Fibroblast of skin of scalp (primary cell): ENCODE results near the gene RASL10B.

ENCODE experiments used
- DNase-seq: peaks from one replicate; pipeline ENCODE4 v3.0.0-alpha.2; 2013

RASL10B gene

DNA sequence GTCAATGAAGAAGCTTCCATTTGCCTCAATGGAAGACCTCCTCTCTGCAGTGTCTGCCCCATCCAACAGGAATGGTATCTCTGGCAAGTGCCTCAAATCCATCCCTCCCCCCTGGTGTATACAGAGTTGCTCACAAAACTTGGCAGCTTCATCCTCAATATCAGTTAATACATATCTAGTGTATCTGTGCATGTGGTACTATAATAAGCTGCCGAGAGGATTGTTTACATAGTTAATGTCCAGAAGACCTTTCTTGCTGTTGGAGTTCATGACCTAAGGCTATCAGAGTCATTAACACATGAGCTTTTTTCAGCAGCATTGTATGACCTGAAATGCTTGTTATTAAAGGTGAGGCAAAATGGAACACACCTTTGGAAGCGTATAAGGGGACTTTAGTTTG lies 14.0 kb upstream of the RASL10B start:
- DNase-seq: no peak

DNA sequence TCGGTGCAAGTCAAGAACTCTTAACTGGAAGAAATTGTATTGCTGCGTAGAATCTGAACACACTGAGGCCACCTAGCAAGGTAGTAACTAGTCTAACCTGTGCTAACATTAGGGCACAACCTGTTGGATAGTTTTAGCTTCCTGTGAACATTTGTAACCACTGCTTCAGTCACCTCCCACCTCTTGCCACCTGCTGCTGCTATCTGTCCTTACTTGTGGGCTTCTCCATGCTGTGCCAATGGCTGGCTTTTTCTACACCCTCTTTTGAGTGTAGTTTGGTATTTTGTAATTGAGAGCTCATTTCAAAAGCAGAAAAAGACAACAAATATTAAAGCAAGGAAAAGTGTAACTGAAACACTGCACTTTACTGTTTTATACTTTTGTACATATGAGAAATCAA lies 7.7 kb upstream of the RASL10B start:
- no peak for DNase-seq

DNA sequence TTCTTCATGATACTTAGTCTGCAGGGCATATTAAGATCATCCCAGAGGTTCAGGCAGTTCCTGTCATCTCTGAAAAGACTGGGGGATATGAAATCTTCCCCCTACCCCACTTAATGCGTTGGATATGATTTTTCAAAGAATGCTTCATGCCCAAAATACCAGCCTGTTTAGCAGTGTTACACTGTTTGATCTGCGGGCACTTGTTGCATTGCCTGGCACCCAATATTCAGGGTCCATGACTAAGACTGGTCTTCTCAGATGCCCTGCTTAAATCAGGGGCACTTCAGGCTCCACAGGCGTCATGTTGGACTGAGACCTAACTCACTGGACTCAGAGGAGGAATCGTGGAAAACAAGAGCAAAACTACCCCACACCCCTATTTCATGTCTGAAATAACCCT lies 6.4 kb upstream of the RASL10B start:
- DNase-seq: no peak

DNA sequence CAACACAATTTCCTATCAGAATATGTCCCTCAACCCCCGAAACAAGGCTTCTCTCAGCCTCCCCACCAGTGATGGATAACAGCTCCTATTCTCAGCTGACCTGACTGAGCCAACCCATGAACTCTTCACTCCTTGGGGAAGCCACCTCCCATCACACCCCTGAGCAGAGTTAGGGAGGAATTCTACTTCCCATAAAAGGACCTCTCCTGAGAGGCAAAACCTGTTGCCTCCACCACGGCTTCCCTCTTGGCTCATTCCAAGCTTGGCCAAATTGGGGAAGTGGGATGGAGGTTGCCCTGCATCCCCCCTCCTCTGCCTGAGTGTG lies 5.7 kb upstream of the RASL10B start:
- DNase-seq: no peak

DNA sequence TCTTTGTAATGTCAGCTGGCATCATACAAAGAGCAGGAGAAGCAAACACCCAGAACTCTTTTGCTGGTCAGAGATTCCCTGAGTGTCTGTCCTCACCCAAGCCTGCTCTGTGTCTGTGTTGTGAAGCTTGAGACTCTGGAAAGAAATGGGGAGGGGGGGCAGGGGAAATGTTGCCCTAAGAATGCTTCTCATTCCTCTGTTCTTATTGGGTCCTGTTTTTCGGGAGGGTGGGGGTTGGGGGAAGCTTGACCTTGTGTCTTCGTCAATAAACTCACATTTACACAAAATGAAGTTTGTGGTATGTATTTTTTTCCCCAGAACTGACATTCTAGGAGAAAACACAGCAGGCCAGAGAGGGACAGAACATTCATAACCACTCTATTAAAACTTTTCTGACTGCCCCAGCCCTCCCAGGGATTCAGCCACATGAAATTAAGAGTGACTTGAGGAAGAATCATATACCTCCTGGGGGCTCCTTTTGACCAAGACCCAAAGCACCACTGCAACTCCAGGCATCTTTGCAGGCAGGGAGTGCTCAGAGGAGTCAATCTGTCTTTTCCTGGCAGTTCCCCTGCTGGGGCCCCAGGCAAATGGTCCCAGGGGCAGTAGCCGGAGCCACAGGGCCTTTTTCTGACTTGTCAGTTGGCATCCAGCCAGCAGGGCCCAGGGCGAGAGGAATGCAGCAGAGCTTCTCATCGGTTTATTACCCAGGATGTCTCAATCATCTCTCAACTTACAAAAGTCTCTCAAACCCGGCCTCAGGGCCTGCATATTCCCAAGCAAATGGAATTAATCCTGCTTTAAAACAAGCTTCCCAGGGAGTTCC lies 5.1 kb upstream of the RASL10B start:
- peak; percentile 98 for DNase-seq

DNA sequence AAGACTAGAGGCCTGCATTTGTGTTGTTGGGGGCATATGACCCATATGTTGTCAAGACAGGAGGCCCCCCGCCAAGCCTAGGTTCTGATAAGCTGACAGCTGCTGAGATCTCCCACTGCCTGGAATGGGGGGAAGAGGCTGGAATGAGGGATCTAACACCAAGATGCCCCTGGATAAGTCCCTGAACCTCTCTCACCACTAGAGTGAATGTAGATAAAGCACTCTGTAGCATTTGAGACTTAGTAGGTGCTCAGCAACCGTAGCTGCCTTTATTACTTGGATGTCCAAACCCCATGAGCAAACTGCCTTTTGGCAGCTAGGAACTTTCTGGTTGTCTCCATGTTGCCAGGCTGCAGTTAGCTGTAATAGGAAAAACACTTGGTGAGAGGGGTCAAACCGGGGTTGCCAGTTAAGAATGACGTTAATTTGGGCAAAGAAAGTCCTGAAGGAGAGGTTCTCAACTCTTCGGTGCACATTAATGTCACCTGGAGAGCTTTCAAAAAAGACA lies 4.4 kb upstream of the RASL10B start:
- DNase-seq: no peak

DNA sequence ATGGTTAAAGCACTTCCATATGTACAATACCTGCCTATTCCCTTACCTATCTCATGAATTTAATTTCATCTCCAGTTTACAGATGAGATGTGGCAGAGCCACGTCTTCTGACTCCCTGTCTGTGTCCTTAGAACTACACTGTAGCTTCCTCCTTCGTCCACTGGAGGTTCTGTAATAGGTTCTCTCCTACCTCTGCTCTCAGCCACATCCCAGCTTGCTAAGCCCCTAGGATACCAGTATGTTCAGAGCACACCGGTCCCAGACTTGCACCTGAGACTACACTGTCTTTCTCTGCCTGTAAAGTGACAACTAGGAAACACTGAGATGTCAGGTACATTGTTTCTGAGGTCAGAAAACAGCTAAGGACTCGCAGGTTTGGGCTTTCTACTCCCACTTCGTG lies 3.8 kb upstream of the RASL10B start:
- DNase-seq: no peak

DNA sequence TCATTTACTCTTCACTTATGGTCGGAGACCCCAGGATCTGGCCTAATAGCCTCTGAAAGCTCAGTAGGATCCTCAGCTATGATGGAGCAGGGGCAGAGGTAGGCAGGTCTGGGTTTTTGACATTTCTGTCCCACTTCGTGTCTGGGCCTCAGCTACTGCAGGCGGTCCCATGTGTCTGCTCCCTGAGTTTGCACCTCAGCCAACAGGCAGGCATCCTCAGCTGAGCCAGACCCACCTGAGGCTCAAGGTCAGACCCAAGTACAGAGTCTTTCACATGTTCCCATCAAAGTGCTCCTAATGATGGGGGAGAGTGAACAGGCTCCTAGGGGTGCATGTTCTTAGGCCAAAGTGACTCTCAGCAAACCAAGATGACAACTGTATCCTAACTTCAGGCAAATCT lies 2.9 kb upstream of the RASL10B start:
- DNase-seq: no peak

DNA sequence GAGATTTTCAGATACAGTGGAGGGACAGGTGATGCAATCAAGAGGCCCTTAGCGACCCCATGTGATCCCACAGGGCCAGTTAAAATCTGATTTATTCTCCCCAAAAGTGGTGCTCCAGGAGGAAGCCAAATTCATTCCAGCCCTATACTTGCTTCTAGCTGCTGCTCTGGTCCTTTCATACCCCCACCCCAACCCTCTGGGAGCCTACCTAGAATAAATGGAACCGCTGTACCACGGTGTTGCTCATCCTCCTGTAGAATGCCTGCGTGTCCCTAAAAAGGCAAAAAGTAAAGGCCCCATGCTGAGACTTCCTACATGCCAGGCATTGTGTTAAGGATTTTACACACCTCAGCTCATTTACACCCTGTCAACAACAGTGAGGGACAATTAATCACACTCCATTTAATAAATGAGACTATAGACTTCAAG lies 2.0 kb upstream of the RASL10B start:
- peak; percentile 20 for DNase-seq

DNA sequence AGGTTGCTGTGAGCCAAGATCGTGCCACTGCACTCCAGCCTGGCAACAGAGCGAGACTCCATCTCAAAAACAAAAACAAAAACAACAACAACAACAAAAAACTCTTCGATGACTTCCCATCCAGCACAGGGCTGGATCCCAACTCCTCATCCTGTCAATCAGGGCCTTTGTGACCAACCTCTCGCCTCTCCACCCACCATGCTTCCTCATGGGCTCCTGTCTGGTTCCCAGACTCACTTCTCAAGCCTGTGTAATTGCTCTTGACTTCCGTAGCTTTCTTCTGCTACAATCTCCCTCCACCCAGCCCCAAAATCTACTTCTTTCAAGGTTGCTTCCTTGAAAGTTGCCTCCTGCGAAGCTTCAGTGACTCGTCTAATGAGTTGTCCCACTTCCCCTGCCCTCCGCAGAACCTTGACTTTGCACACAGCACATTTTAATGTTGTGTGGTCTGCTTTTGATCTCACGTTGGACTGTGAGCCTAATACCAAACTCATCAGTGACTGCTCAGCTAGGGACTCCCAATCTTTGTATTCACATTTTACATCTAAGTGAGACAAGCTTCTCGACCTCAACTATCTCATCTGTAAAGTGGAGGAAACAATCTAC lies 936 bp upstream of the RASL10B start:
- no peak for DNase-seq

DNA sequence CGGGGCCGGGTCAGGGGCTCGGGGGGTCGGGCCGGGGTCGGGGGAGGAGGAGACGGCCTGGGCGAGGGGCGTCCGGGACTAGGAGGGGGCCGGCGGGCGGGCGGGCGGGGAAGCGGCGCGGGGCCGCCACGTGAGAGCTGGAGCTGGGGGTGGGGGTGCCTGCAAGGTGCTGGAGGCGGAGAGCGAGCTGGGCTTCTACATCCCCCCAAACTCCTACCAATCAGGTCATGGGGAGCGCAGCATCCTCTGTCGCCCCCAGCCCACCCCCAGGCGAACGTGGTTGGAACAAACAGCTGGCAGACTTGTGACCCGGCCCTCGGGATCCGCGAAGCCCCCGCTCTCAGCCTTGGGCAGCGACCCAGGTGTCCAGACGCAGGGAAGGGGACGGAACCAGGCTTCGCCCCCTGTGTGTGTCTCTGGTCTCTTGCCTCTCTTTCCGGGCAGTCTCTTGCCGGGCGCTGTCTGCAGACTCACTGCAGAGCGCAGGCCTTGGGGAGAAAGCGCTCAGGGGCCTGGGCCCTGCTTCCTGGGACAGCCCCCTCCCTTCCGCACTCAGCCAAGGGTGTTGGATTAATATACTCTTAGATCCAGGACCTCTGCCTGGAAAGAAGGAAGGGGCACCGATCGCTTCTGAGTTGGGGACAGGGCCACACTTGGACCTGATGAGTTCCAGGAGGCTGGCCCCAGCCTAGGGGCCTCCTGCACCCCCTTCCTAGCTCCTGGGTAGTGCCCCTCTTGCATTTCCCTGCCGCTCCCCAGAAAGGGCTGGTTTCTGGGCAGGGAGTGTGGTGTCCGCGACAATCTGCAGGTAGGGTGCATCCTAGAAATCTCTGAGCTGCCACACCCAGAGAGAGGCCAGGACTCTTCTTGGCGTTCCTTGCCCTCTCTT lies 722 bp downstream of the RASL10B start:
- no peak for DNase-seq

DNA sequence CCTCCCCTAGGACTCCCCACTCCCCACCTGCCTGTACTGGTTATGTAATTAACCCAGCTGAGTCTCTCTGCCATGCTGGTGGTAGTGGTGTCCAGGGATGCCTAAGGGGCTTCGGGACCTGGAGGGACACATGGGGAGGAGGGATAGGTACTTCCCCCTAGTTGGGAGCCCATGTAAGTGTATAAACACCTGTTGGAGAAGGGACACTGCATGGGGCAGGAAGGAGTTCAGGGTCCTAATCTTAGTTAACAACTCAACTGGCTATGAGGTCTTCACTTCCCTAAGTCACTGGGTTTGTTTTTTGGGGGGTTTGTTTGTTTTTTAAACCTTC lies 1.3 kb downstream of the RASL10B start:
- DNase-seq: no peak

DNA sequence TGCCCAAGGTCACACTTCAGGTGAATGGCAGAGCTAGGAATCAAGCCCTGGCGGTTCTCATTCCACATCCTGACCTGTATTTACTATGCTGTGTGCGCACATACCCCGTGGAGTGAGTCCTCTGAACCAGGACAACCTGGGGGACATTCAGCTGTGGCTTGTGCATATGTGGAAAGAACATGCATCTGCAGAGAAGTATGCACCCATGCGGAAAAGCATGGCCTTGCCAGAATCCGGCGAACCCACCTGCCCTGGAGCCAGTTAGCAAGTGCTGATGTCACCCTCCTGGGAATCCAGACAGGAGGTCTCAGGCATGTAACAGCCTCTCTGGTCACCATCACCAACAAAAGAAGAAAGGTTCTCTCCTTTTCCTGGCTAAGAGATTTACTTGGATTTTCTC lies 1.9 kb downstream of the RASL10B start:
- DNase-seq: no peak

DNA sequence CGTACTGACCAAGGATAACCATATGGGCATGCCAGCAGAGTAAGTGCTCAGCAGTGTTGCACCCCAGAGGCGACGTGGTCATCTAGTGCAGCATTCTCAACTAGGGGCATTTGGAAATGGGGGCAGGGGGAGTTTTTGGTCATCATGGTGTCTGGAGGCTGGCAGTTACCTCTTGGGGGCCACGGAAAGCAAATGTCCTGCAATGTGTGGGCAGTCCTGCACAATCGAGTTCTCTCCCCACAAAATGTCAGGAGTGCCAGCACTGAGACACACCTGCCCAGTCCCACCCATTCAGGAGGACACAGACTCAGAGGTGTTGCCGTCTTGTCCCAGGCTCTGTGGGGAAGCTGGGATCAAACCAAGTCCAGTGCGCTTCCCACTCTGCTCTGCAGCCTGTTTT lies 3.0 kb downstream of the RASL10B start:
- no peak for DNase-seq

DNA sequence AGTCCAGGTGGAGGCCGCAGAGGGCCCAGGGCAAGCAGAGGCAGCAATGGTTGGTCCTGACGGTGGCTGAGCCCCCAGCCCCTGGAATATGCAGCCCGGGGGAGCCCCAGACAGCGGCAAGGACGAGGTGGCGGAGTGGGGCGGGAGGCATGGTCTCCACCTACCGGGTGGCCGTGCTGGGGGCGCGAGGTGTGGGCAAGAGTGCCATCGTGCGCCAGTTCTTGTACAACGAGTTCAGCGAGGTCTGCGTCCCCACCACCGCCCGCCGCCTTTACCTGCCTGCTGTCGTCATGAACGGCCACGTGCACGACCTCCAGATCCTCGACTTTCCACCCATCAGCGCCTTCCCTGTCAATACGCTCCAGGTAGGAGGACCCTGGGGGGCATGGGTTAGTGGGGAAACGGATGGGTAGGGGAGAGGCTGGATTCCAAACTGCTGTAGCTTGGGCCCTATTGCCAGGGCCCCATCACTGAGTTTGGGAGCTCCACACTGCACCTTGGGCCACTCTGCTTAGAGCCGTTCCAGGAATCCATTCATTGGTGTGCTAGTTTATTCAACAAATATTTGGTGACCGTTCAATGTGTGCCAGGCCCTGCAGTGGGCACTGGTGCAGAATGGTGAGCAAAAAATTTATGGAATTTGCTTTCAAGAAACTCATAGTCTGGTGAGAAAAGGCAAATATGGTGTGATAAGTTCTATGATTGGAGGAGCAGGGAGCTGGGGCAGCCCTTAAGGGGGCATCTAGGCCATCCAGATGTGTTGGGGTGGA lies 3.8 kb downstream of the RASL10B start:
- no peak for DNase-seq

DNA sequence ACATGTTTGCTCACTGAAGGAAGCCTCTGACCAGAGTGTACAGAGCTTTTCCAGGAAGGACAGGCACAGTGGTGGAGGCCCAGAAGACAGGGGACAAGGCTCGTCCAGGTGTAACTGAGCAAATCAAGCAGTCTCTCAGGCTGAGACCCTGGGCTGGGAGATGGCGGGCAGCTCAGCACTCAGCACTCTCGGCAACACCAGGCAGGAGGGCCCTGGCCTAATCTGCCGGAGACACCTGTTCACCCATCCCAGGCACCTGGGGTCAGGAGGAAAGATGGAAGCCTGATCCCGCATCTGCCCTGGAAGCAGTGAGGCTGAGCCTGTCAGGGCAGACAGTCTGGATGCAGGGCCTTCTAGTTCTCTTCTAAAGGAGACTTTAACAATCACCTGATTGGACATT lies 4.8 kb downstream of the RASL10B start:
- no peak for DNase-seq

DNA sequence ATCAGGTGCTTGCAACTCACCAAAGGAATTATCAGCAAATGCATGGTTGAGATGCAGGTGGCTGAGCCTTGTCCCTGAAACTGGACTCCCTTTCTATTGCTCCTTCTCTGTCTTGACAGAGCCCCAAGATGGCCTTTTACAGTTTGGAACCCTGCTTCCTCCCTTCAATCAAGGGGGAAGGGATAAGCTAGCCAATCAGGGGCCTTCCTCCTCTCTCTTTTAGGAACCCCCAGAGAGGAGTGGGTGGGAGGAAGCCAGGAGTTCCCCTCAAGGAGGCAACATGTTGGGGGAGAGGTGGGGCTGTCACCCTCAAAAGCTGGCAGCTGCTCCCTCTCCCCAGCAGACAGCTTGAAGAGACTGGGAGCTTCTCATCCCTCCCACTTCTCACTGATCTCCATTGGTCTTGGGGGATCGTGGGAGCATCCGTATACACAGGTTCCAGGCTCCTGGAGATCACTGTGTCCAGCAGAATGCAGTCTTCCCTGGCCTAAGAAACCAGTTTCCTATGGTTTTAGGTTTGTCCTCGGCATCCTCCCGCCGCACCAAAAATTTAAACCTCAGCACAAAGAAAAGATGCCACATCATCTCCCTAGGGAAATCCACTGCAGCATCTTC lies 7.2 kb downstream of the RASL10B start:
- no peak for DNase-seq

DNA sequence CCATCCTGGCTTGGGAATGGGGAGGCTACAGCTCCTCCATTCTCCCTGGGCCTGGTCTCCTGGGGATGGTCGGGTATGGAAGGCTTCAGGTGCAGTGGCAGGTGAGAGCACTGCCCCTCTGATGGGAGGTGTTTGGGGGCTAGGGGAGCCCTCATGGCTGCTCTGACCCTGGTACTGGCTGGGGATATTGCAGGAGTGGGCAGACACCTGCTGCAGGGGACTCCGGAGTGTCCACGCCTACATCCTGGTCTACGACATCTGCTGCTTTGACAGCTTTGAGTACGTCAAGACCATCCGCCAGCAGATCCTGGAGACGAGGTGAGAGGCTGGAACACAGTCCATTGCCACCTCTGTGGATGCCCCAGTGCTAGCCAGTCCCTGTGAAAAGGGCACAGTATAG lies 8.8 kb downstream of the RASL10B start:
- no peak for DNase-seq

DNA sequence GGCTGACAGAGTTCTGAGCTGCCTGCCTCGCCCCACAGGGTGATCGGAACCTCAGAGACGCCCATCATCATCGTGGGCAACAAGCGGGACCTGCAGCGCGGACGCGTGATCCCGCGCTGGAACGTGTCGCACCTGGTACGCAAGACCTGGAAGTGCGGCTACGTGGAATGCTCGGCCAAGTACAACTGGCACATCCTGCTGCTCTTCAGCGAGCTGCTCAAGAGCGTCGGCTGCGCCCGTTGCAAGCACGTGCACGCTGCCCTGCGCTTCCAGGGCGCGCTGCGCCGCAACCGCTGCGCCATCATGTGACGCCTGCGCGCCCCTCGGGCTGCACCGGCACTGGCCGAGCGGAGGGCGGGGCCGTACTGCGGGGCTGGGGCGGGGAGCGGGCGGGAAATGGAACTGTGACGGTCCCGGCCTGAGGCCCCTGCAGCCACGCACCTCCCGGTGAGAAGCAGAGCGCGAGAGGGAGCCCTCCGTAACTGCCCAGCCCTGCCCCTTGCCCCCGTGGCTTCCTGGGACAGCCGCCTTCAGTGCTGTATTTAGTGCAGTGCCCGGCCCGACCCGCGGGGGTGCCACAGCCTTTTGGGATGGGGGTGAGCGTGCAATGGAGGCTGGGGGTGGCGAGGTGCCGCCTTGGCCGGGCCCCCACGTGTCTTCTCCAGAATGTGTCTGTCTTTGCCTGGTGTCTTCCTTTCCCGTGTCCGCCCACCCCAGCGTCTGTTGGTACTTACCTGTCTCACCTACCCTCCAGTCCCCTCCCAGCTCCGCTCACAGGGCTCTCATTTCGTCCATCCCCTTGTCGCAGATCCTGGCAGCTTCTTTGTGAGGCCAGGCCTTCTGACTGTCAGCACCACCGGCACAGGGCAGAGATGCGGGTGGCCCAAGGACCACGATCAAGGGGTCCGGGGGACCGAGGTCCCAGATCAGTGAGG lies 9.8 kb downstream of the RASL10B start:
- DNase-seq: no peak

DNA sequence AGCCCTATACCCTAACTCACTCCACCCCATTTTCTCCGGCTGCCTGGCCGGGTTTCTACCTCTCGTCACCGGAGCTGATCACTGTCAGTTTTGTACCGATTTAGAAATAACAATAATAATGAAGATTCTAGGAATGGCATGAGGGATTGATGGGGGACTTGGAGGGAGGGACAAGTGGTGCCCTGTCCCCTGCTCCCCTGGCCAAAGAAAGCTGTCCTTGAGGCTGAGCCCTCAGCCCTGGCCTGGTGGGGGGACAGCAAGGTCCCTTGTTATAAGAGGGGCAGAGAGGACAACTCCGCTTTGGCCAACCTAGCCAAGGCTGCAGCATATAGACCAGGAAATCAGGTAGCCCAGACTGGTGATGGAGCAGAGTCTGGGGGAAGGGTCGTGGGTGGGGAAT lies 11.1 kb downstream of the RASL10B start:
- no peak for DNase-seq

DNA sequence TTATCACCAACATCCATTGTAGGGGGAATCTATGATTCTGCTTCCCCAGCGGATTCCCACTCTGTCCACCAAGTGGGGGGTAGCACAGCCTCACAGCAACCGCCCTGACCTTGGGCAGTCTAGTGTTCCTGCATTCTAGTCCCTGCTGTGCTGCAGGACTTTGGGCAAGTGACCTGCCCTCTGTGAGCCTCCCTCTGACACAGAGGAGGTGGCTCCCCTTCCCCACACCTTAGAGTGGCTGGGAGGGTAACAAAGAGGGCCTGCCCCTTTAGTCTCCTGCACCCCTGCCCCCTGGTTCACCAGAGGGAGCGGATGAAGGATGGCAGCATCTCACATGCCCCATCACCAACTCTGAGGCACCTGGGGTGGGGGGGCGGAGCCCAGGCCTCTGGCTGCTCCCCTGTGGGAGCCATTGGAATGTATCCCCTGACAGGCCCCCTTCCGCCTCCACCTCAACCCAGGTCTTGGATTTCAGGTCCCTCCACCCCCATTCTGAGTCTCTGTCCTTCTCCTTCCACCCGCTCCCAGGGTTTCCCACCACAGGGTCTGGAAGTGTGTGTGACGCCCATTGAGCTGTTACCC lies 11.5 kb downstream of the RASL10B start:
- DNase-seq: no peak
